ENCODE data around the gene KIF26B. TPM values are rescaled to one million over a fixed set of nuclear protein-coding genes. Genes with fewer than 3 reads are reported as not detected.

Gene KIF26B
- total RNA-seq, 1 experiment from 2014 or later = 0.04 TPM

GRCh38 chr1:245609354-245610150 is 454.8 kb downstream of the KIF26B start:
- CTCF ChIA-PET = no interaction called here
- Histone ChIP-seq H3K4me1 (ENCODE audit: insufficient read depth, low read length) (no peaks in the 10 kb centered on the region; the same call in 1 of the 2 replicates), H3K36me3 (ENCODE audit: low read depth, low read length) (no peaks in the 10 kb centered on the region), H3K4me2 (ENCODE audit: low read length) (peak overlapping the region; percentile 53), H3K27me3 (ENCODE audit: low read length) (peaks cover 82% of the 10 kb centered on the region), H3F3A (ENCODE audit: low read length, unreplicated experiment) (no peaks in the 10 kb centered on the region), H4K20me1 (ENCODE audit: low read length) (no peaks in the 10 kb centered on the region), H3K9ac (ENCODE audit: low read length) (no peak overlapping the region), H3K9me2 (replicated peaks; ENCODE audit: low read length) (no peaks in the 10 kb centered on the region), H2AFZ (ENCODE audit: low read length) (peak overlapping the region; percentile 31; the same call in 1 of the 2 replicates), H3K9me3 (ENCODE audit: low read length) (no peaks in the 10 kb centered on the region), H3K27ac (ENCODE audit: low read length) (no peak overlapping the region), H3K79me2 (ENCODE audit: low read length) (no peaks in the 10 kb centered on the region), H3K4me3 (ENCODE audit: low read length) (peak overlapping the region; percentile 34)
- TF ChIP-seq EZH2 (IDR thresholded peaks at IDR 0.05; ENCODE audit: low read length, unreplicated experiment) (peak; percentile 77), EZH2phosphoT487 (IDR thresholded peaks at IDR 0.05; ENCODE audit: borderline replicate concordance, low read length) (no peak; the same call in 1 of the 2 replicates), CTCF (conservative IDR thresholded peaks at IDR 0.05; ENCODE audit: low read depth, low read length) (peak; percentile 33; the same call in 1 of the 2 replicates)
- peak; percentile 54 for DNase-seq
- POLR2A ChIA-PET (ENCODE audit: unreplicated experiment) = interaction anchor here (0.6 kb wide), 2 partner anchors 283 to 357 kb away, joined by 4 to 5 read pairs; no protein-coding TSS in a partner anchor
- ATAC-seq = peak; percentile 75
- no TSS peak for BruUV-seq (replicated peaks)
- intact Hi-C loops (cut with micrococcal nuclease) = no loop called here

GRCh38 chr1:245611251-245611650 is 456.5 kb downstream of the KIF26B start:
- ChIA-PET POLR2A (ENCODE audit: unreplicated experiment) (no interaction called here), CTCF (no interaction called here)
- no peaks in the 10 kb centered on the region for H3K79me2 ChIP-seq (ENCODE audit: low read length)
- no peak for DNase-seq
- no peaks in the 10 kb centered on the region for H3K36me3 ChIP-seq (ENCODE audit: low read depth, low read length)
- no peaks in the 10 kb centered on the region; the same call in 1 of the 2 replicates for H3K4me1 ChIP-seq (ENCODE audit: insufficient read depth, low read length)
- H3K27me3 ChIP-seq (ENCODE audit: low read length) = peaks cover 87% of the 10 kb centered on the region
- intact Hi-C loops (cut with micrococcal nuclease) = no loop called here
- no peak overlapping the region for H3K27ac ChIP-seq (ENCODE audit: low read length)
- no peak overlapping the region for H3K4me3 ChIP-seq (ENCODE audit: low read length)
- no peaks in the 10 kb centered on the region for H3K9me2 ChIP-seq (replicated peaks; ENCODE audit: low read length)
- no peaks in the 10 kb centered on the region for H4K20me1 ChIP-seq (ENCODE audit: low read length)
- ATAC-seq = no peak
- H3K4me2 ChIP-seq (ENCODE audit: low read length) = no peak overlapping the region
- no peaks in the 10 kb centered on the region for H3K9me3 ChIP-seq (ENCODE audit: low read length)
- TF ChIP-seq CTCF (conservative IDR thresholded peaks at IDR 0.05; ENCODE audit: low read depth, low read length) (no peak), EZH2 (IDR thresholded peaks at IDR 0.05; ENCODE audit: low read length, unreplicated experiment) (no peak), EZH2phosphoT487 (IDR thresholded peaks at IDR 0.05; ENCODE audit: borderline replicate concordance, low read length) (no peak)
- H3F3A ChIP-seq (ENCODE audit: low read length, unreplicated experiment) = no peaks in the 10 kb centered on the region
- no TSS peak for BruUV-seq (replicated peaks)
- no peak overlapping the region for H2AFZ ChIP-seq (ENCODE audit: low read length)
- no peak overlapping the region for H3K9ac ChIP-seq (ENCODE audit: low read length)

- no TSS peak for BruUV-seq (replicated peaks)
- Histone ChIP-seq H3K4me3 (ENCODE audit: low read length) (no peak overlapping the region), H3K9me2 (replicated peaks; ENCODE audit: low read length) (no peaks in the 10 kb centered on the region), H3K27ac (ENCODE audit: low read length) (no peak overlapping the region), H3K36me3 (ENCODE audit: low read depth, low read length) (no peaks in the 10 kb centered on the region), H4K20me1 (ENCODE audit: low read length) (no peaks in the 10 kb centered on the region), H3K79me2 (ENCODE audit: low read length) (no peaks in the 10 kb centered on the region), H3K27me3 (ENCODE audit: low read length) (peaks cover 76% of the 10 kb centered on the region), H3F3A (ENCODE audit: low read length, unreplicated experiment) (no peaks in the 10 kb centered on the region), H2AFZ (ENCODE audit: low read length) (no peak overlapping the region), H3K9ac (ENCODE audit: low read length) (no peak overlapping the region), H3K4me1 (ENCODE audit: insufficient read depth, low read length) (no peaks in the 10 kb centered on the region), H3K4me2 (ENCODE audit: low read length) (no peak overlapping the region), H3K9me3 (ENCODE audit: low read length) (no peaks in the 10 kb centered on the region)
- DNase-seq (no peak), ATAC-seq (no peak)
- POLR2A ChIA-PET (ENCODE audit: unreplicated experiment) = no interaction called here
- intact Hi-C loops (cut with micrococcal nuclease) = no loop called here
- CTCF ChIA-PET = no interaction called here
- TF ChIP-seq EZH2 (IDR thresholded peaks at IDR 0.05; ENCODE audit: low read length, unreplicated experiment) (no peak), CTCF (conservative IDR thresholded peaks at IDR 0.05; ENCODE audit: low read depth, low read length) (no peak), EZH2phosphoT487 (IDR thresholded peaks at IDR 0.05; ENCODE audit: borderline replicate concordance, low read length) (no peak)
These were observed 459.7 kb downstream of the KIF26B start for GRCh38 chr1:245614476-245614875.
